OCI-LY1 (cell line): ENCODE data around the gene WNT9B.

Experiments used
- EZH2 ChIP-seq: fragments of 200-600 bp; sonication (generic), shearing (Covaris generic); IDR thresholded peaks from 2 replicates; pipeline ENCODE4 v1.8.0; 2017; ENCODE audit warnings: borderline replicate concordance, mixed run types, mild to moderate bottlenecking, antibody characterized with exemption, low read length, moderate library complexity, mixed read lengths
- TF ChIP-seq, protein P1 (sequence below): fragments of 200-600 bp; sonication (generic), shearing (Covaris generic); IDR thresholded peaks from 2 replicates; pipeline ENCODE4 v1.5.1; 2017; ENCODE audit warnings: mild to moderate bottlenecking, antibody characterized with exemption, low read length, moderate library complexity, mixed read lengths

GRCh38 chr17:46834846-46835245, 16.5 kb upstream of the WNT9B start:
- no peak for TF ChIP-seq EZH2
- TF ChIP-seq, protein P1, sequence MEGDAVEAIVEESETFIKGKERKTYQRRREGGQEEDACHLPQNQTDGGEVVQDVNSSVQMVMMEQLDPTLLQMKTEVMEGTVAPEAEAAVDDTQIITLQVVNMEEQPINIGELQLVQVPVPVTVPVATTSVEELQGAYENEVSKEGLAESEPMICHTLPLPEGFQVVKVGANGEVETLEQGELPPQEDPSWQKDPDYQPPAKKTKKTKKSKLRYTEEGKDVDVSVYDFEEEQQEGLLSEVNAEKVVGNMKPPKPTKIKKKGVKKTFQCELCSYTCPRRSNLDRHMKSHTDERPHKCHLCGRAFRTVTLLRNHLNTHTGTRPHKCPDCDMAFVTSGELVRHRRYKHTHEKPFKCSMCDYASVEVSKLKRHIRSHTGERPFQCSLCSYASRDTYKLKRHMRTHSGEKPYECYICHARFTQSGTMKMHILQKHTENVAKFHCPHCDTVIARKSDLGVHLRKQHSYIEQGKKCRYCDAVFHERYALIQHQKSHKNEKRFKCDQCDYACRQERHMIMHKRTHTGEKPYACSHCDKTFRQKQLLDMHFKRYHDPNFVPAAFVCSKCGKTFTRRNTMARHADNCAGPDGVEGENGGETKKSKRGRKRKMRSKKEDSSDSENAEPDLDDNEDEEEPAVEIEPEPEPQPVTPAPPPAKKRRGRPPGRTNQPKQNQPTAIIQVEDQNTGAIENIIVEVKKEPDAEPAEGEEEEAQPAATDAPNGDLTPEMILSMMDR: no peak
